SW 1271 (cell line): ENCODE data around the gene HSCB.
A peak's percentile ranks its signal among the peaks of the same experiment; 100 is the strongest.
"Not testable (repeated sequence)": the region's sequence is repeated elsewhere in the genome, so short reads cannot be mapped to it uniquely, and the experiment has no call there.

Experiments used
- DNase-seq, 2 experiments: peaks; one replicate each; lab custom pipeline; 2025; lab: John Stamatoyannopoulos, UW

The HSCB gene

DNA sequence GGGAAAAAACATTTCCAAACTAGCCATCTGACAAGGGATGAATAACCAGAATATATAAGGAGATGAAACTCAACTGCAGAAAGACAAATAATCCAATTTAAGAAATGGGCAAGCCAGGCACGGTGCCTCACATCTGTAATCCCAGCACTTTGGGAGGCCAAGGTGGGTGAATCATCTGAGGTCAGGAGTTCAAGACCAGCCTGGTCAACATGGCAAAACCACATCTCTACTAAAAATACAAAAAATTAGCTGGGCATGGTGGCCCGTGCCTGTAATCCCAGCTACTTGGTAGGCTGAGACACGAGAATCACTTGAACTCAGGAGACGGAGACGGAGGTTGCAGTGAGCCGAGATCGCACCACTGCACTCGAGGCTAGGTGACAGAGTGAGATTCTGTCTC is 3.0 kb upstream of the HSCB start:
- DNase-seq, result not testable (repeated sequence)

DNA sequence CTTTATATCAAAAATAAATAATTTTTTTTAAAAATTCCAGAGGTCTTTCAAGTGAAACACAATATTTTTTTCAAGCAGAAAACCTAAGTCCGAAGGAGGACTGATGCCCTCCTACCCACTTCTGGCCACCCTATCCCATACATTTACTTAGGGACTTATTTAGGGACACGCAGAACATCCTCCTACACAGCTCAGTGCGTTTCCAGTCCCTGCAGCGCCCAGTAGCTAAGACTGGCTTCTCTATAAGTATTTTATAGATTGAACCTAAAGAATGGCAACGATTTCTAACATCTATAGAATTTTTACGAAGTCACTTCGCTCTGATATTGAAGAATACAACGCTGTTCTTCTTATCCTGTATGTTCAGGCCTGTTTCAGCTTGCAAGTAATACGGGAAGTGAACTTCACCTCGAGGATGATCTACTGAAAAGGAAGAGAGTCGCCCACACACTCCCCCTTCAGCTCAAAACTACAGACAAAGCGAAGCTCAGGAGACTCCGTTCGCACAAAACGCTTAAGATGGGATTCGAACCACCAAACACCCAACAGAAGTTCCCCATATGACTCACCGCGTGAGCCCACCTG is 547 bp upstream of the HSCB start:
- DNase-seq, result no peak

DNA sequence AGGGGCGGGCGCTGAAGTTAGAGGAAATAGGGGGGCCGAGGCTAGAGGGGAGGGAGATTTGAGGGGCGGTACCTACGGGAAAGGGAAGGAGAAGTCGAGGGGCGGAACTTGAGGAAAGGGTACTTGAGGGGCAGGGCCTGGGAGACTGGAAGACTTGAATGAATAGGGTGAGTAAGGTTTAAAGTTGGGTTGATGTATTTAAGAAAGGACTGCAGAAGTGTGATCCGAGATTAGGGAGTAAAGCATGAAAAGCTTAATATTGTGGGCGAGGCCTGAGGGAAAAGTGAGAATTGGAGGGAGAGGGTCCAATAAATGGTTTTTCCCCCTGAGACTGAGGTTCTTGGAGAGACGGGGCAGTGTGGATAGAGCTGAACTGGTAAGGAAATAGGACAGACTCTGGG is 723 bp downstream of the HSCB start:
- peak in 1 of 2 experiments; percentile 88 for DNase-seq

DNA sequence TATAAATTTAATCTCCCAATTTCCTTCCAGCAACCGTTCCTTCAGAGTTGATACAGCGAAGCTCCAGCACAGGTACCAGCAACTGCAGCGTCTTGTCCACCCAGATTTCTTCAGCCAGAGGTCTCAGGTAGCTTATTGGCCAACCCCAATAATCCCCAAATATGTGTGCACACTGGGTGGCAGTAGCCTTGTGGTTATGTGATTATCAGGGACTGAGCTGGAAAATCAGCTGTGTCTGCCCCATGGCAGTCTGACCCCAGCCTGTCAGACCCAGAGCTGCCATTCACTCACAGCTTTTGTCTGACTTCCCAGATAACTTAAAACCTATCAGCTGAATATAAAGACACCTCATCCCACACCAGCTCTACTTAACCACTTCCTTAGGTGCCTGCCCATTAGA is 2.0 kb downstream of the HSCB start:
- DNase-seq, result no peak

DNA sequence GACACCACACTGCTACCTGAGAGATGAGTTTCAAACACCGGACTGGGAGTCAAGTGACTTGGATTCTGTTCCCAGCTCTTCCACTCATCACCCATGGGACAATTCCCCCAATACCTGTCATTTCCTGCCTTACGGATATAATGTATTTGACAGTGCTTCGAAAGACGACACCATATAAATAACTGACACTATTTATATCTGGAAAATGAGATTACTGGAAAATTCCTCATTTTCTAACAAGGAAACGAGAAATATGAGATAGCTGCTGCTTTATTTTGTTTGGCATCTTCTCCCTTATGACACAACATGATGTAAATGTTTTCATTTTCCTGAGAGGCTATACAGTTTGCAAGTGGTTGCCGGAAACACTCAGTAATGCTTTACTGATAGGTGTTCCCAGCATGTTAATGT is 8.6 kb downstream of the HSCB start:
- no peak for DNase-seq

DNA sequence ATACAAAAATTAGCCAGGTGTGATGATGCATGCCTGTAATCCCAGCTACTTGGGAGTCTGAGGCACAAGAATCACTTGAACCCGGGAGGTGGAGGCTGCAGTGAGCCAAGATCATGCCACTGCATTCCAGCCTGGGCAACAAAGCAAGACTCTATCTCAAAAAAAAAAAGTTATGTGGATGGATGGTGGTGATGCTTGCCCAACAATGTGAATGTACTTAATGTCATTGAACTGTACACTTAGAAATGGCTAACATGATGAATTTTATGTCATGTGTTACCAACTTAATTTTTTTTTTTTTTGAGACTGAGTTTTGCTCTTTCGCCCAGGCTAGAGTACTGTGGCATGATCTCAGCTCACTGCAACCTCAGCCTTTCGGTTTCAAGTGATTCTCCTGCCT is 12.7 kb downstream of the HSCB start:
- DNase-seq, result not testable (repeated sequence)

DNA sequence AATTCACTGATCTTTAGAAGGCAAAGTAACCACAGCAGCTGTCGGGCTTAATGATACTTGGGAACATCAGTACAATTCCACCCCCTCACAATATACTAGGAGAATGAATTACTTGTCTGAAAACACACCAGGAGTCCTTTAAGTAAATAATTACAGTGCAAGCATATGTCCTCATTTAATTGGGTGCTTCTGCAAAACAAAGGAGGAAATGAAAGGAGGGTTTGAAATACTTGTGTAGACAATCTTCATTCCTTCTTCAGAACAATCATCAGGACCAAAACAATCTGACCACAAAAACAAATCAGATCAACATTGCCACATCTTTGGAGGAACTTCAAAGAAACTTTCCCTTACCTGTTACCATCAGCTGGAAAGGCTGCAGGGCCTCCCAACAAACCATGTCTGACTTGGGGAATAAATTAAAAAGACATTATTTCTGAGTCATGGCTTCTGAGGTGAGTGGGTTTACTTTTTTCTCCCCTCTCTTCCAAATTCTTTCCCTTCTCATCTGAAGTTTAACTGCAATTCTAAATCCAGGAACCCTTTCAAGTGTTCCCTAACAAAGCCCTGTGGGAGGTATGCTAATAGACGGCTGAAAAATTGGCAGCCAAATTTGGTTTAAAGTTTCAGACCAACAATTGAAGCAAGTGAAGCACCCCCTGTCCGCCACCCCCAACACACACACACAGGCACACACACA is 18.2 kb downstream of the HSCB start:
- no peak for DNase-seq

DNA sequence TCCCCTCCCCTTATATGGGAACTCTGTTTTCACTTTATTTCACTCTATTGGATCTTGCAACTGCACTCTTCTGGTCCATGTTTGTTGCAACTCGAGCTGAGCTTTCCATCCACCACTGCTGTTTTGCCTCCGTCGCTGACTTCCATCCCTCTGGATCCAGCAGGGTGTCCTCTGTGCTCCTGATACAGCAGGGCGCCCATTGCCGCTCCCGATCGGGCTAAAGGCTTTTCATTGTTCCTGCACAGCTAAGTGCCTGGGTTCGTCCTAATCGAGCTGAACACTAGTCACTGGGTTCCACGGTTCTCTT is 19.6 kb downstream of the HSCB start:
- DNase-seq, result no peak

DNA sequence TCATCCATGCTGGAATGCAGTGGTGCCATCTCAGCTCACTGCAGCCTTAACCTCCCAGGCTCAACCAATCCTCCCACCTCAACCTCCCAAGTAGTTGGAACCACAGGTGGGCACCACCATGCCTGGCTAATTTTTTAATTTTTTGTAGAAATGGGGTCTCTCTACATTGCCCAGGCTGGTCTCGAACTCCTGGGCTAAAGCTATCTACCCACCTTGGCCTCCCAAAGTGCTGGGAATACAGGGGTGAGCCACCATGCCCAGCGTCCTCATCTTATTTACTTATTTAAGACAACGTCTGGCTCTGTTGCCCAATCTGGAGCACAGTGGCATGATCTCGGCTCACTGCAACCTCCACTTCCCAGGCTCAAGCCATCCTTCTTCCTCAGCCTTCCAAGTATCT is 20.2 kb downstream of the HSCB start:
- not testable (repeated sequence) for DNase-seq

DNA sequence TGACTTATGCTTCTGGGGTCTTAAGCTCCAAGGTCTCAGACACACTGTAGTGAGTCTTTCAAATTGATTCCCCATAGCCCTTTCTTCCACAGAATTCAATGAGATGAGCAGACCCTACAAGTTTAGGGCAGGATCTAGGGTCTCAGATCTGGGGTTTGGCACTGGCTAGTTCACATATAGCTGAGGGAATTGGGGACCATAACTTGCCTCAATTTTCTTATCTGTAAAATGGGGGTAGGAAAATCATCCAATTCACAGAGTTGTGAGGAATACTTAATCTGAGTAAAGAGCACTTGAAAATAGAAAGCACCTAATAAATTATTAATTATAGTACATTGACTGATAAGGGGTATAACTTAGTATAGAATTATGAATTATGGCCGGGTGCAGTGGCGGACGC is 24.8 kb downstream of the HSCB start:
- DNase-seq, result no peak

DNA sequence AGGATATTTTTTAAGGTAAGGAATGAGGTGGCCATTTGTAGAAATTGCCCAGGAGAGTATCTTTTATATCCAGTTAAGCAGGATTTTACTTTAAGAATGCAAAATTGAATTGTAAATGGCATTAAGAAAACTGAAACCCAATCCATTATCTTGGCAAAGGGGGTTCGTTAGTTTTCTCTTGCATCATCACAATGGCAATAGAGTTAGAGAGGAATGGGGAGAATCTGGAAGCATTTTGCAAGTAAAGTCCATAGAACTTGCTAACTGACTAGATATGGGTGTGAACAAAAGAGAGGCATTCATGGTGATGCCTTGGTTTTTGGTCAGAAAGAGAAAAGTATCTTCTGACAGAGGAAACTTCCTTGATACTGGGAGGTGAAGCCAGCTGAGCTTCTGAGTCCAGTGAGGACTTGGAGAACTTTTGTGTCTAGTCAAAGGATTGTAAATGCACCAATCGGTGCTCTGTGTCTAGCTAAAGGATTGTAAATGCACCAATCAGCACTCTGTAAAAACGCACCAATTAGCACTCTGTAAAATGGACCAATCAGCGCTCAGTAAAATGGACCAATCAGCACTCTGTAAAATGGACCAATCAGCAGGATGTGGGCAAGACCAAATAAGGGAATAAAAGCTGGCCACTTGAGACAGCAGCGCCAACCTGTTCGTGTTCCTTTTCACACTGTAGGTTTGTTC is 27.0 kb downstream of the HSCB start:
- DNase-seq, result no peak

DNA sequence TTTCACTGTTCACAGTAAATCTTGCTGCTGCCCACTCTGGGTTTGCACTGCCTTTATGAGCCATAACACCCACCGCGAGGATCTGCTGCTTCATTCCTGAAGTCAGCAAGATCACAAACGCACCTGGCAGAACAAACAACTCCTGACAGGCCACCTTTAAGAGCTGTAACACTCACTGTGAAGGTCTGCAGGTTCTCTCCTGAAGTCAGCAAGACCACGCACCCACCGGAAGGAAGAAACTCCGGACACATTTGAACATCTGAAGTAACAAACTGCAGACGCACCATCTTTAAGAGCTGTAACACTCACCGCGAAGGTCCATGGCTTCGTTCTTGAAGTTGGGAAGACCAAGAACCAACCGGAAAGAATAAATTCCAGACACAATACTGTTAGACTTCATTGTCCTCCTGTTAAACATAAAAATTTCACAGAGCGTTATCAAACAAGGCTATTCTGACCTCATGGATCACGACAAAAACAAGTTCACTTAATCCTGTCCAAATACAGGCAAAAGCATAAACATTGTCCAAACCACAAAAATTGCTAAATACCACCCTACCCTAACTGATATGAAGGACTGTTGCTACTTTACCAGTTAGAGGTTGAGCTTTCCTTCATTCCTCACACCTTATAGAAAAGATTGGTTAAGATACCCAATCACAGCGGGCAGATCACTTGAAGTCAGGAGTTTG is 27.7 kb downstream of the HSCB start:
- no peak for DNase-seq

DNA sequence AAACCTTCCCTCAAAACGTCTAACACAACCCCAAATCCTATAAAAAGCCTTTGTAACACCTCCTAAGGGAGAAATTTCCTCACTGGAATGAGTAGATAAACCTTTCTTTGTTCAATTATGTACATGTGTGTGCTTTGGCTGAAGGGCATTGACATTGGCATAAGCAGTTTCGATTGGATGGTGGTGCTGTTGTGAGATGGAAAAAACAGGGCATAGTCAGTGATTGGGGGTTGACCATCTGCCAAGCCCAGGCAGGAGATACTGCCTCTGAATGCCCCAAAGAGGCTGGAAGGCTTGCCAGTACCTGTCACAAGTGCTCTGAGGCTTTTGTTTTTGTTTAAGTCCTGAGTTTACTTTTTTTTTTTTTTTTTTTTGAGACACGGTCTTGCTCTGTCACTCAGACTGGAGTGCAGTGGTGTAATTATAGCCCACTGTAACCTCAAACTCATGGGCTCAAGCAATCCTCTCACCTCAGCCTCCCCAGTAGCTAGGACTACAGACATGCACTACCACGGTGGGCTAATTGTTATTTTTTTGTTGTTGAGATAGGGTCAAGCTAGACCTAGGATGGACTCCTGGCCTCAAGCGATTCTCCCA is 29.5 kb downstream of the HSCB start:
- DNase-seq, result no peak

DNA sequence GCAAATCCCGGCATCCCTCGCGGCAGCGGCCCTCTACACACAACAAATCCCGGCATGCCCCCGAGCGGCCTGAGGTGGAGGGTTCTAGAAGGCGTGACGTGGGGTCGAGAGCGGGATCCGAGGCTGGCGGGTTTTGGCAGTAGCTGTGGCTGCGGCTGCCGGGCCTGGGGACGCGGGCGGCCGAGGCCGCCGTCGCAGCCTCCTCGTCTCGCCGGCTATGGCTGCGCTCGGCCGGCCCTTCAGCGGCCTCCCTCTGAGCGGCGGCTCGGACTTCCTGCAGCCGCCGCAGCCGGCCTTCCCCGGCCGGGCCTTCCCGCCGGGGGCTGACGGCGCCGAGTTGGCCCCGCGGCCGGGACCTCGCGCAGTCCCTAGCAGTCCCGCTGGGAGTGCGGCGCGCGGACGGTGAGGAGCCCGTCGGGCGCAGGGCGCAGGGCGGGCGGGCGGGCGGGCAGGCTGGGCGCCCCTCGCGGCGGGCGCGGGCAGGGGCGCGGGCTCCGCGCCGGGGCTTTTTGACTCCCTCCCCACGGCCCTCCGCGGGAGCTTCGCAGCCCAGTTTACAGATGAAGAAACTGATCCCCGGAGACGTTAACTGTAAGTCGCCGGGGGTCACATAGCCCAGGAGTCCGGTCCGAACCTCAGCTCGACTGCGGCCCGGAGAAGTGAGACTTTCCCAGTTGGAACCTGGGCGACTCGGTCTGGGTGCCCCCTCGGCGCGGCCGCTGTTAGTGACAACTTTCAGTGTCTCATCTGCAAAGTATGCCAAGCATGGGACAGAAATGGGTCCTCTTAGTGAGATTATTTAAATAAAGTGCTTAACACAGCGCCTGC is 31.0 kb downstream of the HSCB start, which contains the start of gene CCDC117:
TSS of gene CCDC117 (plus strand) at position 63 of the 828 bp plus-strand sequence. CDS start at position 218, 155 bp downstream.
- peak; percentile 41 to 75 for DNase-seq

DNA sequence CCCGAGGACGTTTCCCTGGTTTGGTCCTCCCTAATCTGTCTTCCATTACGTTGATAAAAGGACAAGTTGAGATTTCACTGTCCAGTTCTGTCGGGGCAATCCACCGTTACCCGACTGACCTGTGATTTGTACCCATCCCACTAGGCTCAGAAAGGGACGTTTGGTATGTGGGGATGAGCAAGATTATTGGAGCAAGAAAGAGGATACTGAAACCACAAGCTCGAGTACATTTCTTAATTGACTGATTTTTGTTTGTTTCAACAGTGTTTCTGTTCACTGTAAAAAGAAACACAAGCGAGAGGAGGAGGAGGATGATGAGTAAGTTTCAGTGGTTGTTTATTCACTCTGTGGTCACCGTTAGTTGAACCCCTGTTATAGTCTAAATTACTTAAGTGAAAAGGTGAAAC is 31.6 kb downstream of the HSCB start:
- DNase-seq, result no peak

DNA sequence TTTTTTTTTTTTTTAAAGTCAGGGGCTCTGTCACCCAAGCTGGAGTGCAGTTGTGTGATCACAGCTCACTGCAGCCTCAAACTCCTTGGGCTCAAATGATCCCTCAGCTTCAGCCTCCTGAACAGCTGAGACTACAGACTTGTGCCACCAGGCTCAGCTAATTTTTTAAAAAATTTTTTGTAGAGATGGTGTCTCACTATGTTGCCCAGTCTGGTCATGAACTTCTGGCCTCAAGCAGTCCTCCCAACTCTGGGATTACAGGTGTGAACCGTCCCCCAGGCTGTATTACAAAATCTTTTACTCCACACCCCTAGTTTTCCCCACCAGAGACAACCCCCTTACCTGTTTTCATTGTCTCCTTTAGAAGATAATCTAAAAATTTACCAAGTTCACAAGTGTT is 32.5 kb downstream of the HSCB start:
- no peak for DNase-seq

DNA sequence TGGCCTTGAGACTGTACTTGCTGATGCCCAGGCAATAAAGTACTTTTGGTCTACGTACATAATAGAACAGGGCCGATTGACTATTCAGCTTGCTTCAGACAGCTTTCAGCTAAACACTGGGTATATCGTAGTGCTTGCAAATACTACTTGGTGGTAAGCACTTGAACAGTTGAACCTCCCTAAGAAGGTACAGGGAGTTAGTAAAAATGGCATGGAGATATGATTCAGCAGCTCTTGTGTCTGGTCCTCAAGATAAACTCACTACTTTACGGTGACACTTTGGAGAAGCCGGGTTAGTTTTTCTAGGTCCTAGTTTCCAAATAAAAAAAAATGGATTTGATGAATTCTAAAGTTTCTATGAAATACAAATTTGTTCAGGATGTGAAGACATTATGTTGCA is 38.0 kb downstream of the HSCB start:
- no peak for DNase-seq

DNA sequence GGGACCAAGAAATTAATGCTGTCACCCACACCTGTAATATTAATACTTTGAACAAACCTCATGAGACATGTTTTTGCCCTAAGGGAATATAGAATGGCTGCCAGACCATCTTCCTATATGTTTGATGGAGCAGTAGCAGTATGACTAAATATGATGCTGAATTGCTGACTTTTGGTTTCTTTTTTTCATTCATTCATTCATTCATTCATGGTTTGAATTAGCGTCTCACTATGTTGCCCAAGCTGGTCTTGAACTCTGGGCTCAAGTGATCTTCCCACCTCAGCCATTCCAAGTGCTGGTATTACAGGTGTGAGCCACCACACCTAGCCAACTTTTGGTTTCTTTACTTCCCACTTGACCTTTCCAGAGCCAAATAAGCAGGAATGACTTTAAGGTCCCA is 38.5 kb downstream of the HSCB start:
- DNase-seq, result no peak

DNA sequence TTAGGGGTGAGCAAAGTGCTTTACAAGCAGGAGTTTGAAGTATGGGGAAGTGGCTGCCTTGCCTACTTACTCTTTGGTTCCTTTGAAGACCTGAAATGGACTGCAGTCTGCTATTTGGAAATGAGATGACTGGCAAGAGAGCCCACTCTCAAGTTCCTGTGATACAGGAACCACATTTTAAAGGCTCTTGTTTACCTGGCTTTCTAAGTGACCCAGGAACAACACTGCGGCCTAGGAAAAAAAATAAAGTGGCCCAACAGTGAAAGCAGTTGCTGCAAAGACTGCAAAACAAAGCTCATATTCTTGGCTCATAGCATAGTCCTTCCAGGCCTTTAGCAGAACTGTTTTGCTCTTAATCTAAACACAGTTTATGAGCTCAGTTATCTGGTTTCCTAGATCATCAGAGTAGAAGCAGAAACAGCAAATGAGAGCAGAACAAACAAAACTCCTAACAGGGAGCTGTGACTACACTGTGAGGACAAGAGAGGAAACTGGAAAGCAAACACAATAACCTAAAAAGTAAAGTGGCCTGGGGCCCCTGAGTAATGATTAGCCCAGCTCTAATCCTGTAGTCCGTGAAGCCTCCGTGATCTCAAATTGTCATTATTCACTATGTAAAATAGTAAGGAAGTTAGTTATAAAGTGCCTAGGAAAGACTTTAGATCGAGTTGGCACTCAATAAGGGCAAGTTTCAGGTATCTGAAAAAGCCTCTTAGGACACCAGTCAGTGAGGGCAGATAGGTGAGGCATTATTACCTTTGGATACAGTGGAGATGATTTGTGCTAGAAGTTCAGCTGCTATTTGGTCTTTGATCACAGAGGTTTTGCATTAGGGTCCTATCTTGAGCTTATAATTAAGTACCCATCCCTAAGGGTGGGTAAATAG is 42.2 kb downstream of the HSCB start:
- no peak for DNase-seq

DNA sequence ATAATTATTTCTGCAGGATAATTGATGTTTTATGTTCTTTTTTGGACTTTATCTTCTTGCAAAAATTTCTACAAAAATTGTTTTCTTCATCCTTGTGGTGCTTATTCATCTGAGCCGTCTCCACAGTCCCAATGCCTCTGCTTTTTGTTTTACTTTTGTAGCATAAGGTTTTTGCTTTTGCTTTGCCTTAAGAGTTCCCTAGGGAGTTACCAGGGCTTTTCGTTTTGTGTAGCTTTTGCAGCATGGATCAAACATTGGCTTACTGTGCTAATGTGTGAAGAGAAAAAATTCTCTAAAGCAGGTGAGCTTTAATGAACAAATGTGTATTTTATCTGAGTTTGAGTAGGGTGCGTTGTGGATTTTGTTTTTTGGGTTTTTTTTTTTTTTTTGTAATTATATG is 46.8 kb downstream of the HSCB start:
- no peak for DNase-seq

DNA sequence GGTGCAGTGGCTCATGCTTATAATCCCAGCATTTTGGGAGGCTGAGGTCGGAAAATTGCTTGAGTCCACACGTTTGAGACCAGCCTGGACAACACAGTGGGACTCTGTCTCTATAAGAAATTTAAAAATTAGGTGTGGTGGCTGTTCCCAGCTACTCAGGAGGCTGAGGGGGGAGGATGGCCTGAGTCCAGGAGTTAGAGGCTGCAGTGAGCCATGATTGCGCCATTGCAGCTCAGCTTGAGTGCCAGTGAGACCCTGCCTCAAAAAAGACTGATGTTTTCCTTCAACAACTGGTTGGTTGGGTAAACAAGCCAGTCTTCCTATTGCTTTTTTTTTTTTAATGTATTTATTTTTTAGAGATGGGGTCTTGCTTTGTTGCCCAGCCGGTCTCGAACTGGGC is 49.3 kb downstream of the HSCB start:
- DNase-seq, result no peak
